HUES48 (cell line): Measurements from ENCODE around the gene DICER1.

Experiments
- H3K27ac ChIP-seq: one replicate; pipeline ENCODE4 v1.7.0; 2013; ENCODE audit warnings: low read depth, low read length, inconsistent platforms
- H3K27me3 ChIP-seq: 2 replicates; pipeline ENCODE4 v1.6.1; 2013; ENCODE audit warnings: mild to moderate bottlenecking, low read length; ENCODE audit not compliant: control insufficient read depth, insufficient read depth
- H3K36me3 ChIP-seq: 2 replicates; pipeline ENCODE4 v1.6.1; 2013; ENCODE audit warnings: low read length; ENCODE audit not compliant: control insufficient read depth, insufficient read depth
- H3K4me1 ChIP-seq: 2 replicates; pipeline ENCODE4 v1.6.1; 2013; ENCODE audit warnings: mild to moderate bottlenecking, low read length; ENCODE audit not compliant: control insufficient read depth, insufficient read depth
- H3K4me3 ChIP-seq: 2 replicates; pipeline ENCODE4 v1.5.1; 2013; ENCODE audit warnings: mild to moderate bottlenecking, low read depth, low read length
- H3K9ac ChIP-seq: 2 replicates; pipeline ENCODE4 v1.6.1; 2013; ENCODE audit warnings: mild to moderate bottlenecking, low read depth, low read length, moderate library complexity
- H3K9me3 ChIP-seq: 2 replicates; pipeline ENCODE4 v1.6.1; 2013; ENCODE audit warnings: low read length; ENCODE audit not compliant: control insufficient read depth, insufficient read depth

The DICER1 gene

GRCh38 chr14:95057147-95057546 is 100.2 kb downstream of the DICER1 start:
- Histone ChIP-seq H3K4me3 (no peak overlapping the region), H3K36me3 (no peaks in the 10 kb centered on the region), H3K27ac (no peak overlapping the region), H3K27me3 (no peaks in the 10 kb centered on the region), H3K4me1 (no peaks in the 10 kb centered on the region), H3K9me3 (no peaks in the 10 kb centered on the region), H3K9ac (no peak overlapping the region)

- Histone ChIP-seq H3K27ac (no peak overlapping the region), H3K4me1 (no peaks in the 10 kb centered on the region), H3K27me3 (no peaks in the 10 kb centered on the region), H3K36me3 (no peaks in the 10 kb centered on the region), H3K9me3 (no peaks in the 10 kb centered on the region), H3K4me3 (no peak overlapping the region), H3K9ac (no peak overlapping the region)
Observed at GRCh38 chr14:95056476-95056875, 100.9 kb downstream of the DICER1 start.

- no peak overlapping the region for H3K9ac ChIP-seq
- no peak overlapping the region for H3K4me3 ChIP-seq
- no peaks in the 10 kb centered on the region for H3K9me3 ChIP-seq
- H3K4me1 ChIP-seq: no peaks in the 10 kb centered on the region
- H3K27me3 ChIP-seq: no peaks in the 10 kb centered on the region
- H3K27ac ChIP-seq: no peak overlapping the region
- no peaks in the 10 kb centered on the region for H3K36me3 ChIP-seq
Observed at GRCh38 chr14:95055318-95055717, 102.0 kb downstream of the DICER1 start.

DNA sequence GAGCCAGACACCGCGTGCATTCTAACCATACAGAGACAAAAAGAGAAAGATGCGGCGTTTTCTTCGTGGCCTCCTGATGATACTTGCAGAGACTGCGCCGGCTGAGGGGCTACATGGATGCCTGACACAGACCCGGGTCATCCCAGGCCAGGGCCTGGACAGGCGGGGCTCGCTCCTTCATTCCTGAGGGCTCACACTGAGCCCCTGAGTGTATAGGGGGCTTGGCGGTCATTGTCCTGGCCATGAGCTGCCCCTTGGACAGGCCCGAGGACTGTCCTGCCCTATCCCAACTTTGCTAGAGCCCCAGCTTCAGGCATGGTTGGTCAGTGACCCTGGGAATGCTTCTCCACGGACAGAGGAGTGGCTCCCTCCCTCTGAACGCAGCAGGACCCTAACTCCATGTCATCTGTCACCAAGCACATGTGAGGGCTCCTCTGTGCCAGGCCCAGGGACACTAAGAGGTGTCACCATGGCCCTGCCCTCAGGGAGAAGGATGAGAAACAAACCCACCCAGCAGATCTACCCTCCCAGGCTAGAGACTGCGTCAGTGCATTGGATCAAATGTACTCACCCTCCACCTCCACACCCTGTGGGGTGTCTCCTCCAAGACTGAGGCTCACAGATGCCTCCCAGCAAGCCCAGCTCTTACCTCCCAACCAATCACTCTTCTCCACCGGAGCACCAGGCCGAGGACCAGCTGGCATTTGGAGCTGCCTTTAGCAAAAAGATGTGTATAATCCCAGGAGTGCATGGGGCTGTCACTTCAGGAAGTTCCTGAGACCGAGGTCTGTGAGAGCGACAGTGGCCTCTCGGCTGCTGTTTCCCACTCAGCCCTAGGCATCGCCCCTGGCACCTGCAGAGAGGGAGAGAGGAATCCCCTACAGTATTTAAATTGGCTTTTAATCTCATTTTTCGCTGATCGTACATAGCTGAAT is 102.7 kb downstream of the DICER1 start:
- H3K36me3 ChIP-seq: no peaks in the 10 kb centered on the region
- H3K4me3 ChIP-seq: no peak overlapping the region
- H3K27ac ChIP-seq: no peak overlapping the region
- H3K4me1 ChIP-seq: no peaks in the 10 kb centered on the region
- H3K9ac ChIP-seq: no peak overlapping the region
- H3K27me3 ChIP-seq: no peaks in the 10 kb centered on the region
- no peaks in the 10 kb centered on the region for H3K9me3 ChIP-seq

DNA sequence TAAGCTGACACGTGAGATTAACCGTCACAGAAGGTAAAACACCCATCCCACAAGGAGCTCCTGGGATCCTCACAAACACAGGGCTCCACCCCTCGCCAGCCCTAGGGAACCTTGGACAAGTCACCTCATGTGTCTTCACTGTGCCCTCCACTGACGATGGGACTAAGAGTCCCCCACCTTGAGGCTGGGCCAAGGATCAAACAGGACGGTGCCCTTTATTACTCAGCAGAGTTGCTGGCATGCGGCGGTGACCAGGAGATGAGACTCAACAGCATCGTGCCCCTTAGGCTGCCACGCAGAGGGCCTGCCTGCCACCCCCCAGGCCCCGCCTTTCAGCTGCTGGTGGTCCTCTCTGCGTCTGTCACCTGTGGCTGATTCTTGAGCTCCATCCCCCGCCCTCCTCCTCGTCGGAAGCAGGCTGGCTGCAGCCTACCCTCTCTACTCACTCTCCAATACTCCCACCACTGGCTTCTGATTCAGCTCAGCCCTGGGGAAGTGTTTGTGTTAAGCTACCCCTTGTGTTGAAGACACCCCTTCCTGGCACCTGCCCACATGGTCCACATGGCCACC is 105.2 kb downstream of the DICER1 start:
- Histone ChIP-seq H3K9me3 (no peaks in the 10 kb centered on the region), H3K27me3 (no peaks in the 10 kb centered on the region), H3K9ac (no peak overlapping the region), H3K27ac (no peak overlapping the region), H3K4me3 (no peak overlapping the region), H3K36me3 (no peaks in the 10 kb centered on the region), H3K4me1 (no peaks in the 10 kb centered on the region)

- H3K4me1 ChIP-seq: no peaks in the 10 kb centered on the region
- no peaks in the 10 kb centered on the region for H3K36me3 ChIP-seq
- H3K4me3 ChIP-seq: no peak overlapping the region
- H3K9me3 ChIP-seq: no peaks in the 10 kb centered on the region
- H3K27ac ChIP-seq: no peak overlapping the region
- no peaks in the 10 kb centered on the region for H3K27me3 ChIP-seq
- no peak overlapping the region for H3K9ac ChIP-seq
Observed at GRCh38 chr14:95049952-95050351, 107.4 kb downstream of the DICER1 start.

GRCh38 chr14:95048771-95049312 is 108.5 kb downstream of the DICER1 start:
- Histone ChIP-seq H3K27me3 (no peaks in the 10 kb centered on the region), H3K9ac (no peak overlapping the region), H3K36me3 (no peaks in the 10 kb centered on the region)

GRCh38 chr14:95047754-95048153 is 109.6 kb downstream of the DICER1 start:
- H3K27me3 ChIP-seq: no peaks in the 10 kb centered on the region
- H3K27ac ChIP-seq: no peak overlapping the region

More at GRCh38 chr14:95048771-95049312, 108.5 kb downstream of the DICER1 start:
- Histone ChIP-seq H3K9me3 (no peaks in the 10 kb centered on the region), H3K4me1 (no peaks in the 10 kb centered on the region), H3K4me3 (no peak overlapping the region), H3K27ac (no peak overlapping the region)

GRCh38 chr14:95046711-95047681 is 110.3 kb downstream of the DICER1 start:
- no peak overlapping the region for H3K27ac ChIP-seq
- H3K4me1 ChIP-seq: no peaks in the 10 kb centered on the region
- H3K4me3 ChIP-seq: no peak overlapping the region
- H3K36me3 ChIP-seq: no peaks in the 10 kb centered on the region
- H3K27me3 ChIP-seq: no peaks in the 10 kb centered on the region
- no peaks in the 10 kb centered on the region for H3K9me3 ChIP-seq
- no peak overlapping the region for H3K9ac ChIP-seq

More at GRCh38 chr14:95047754-95048153, 109.6 kb downstream of the DICER1 start:
- no peaks in the 10 kb centered on the region for H3K36me3 ChIP-seq
- no peaks in the 10 kb centered on the region for H3K9me3 ChIP-seq
- H3K4me1 ChIP-seq: no peaks in the 10 kb centered on the region
- H3K9ac ChIP-seq: no peak overlapping the region
- H3K4me3 ChIP-seq: no peak overlapping the region

- no peaks in the 10 kb centered on the region for H3K36me3 ChIP-seq
- H3K9me3 ChIP-seq: no peaks in the 10 kb centered on the region
- H3K4me1 ChIP-seq: no peaks in the 10 kb centered on the region
- H3K27me3 ChIP-seq: no peaks in the 10 kb centered on the region
- no peak overlapping the region for H3K9ac ChIP-seq
- H3K4me3 ChIP-seq: no peak overlapping the region
- no peak overlapping the region for H3K27ac ChIP-seq
Observed at GRCh38 chr14:95045836-95046430, 111.4 kb downstream of the DICER1 start.
